H1 (cell line): Measurements from ENCODE around the gene C2CD2L. TPM values are rescaled to one million over a fixed set of nuclear protein-coding genes. Genes with fewer than 3 reads are reported as not detected.

Experiments
- ASH2L ChIP-seq: fragments of 200-600, 300-600 bp; sonication (generic); IDR thresholded peaks from one replicate; pipeline ENCODE4 v1.7.1; 2017; ENCODE audit warnings: low read length
- ATF2 ChIP-seq: IDR thresholded peaks from 2 replicates; pipeline ENCODE4 v1.6.1; 2012; ENCODE audit warnings: low read length, inconsistent platforms
- CHD1 ChIP-seq: IDR thresholded peaks from 2 replicates; pipeline ENCODE4 v1.6.1; 2012; ENCODE audit warnings: low read depth, low read length, improper control_type of control experiment
- CTCF ChIP-seq, 3 experiments: IDR thresholded peaks; 1 replicate in 2 of 3; 2 replicates in 1 of 3; pipeline versions ENCODE4 v1.5.1 to v1.6.1; 2011; ENCODE audit warnings: low read length in 3 of 3, mild to moderate bottlenecking in 3 of 3, inconsistent platforms in 2 of 3, low read depth in 1 of 3, moderate library complexity in 1 of 3; ENCODE audit not compliant: insufficient read depth in 1 of 3; ENCODE audit errors: control extremely low read depth in 1 of 3
- E2F6 ChIP-seq: IDR thresholded peaks from 2 replicates; pipeline ENCODE4 v1.6.1; 2012; ENCODE audit warnings: inconsistent platforms
- EGR1 ChIP-seq: IDR thresholded peaks from 2 replicates; pipeline ENCODE4 v1.6.1; 2011; ENCODE audit warnings: low read depth, low read length, borderline replicate concordance
- GABPA ChIP-seq: IDR thresholded peaks from 2 replicates; pipeline ENCODE4 v1.6.1; 2011; ENCODE audit warnings: mild to moderate bottlenecking, low read length, moderate library complexity, borderline replicate concordance; ENCODE audit not compliant: insufficient read depth
- GTF2F1 ChIP-seq: IDR thresholded peaks from 2 replicates; pipeline ENCODE4 v1.6.1; 2012; ENCODE audit warnings: low read depth, low read length, improper control_type of control experiment, borderline replicate concordance
- MAFK ChIP-seq: IDR thresholded peaks from 2 replicates; pipeline ENCODE4 v1.6.1; 2012; ENCODE audit warnings: low read depth, mild to moderate bottlenecking, improper control_type of control experiment, low read length
- PHF8 ChIP-seq: fragments of 200-600 bp; sonication (generic); conservative IDR thresholded peaks from 2 replicates; pipeline ENCODE4 v1.7.1; 2012; ENCODE audit warnings: low read depth, mild to moderate bottlenecking, inconsistent platforms, low read length, moderate library complexity
- POLR2A ChIP-seq, 2 experiments: IDR thresholded peaks; 1 replicate in 1 of 2; 2 replicates in 1 of 2; pipeline ENCODE4 v1.6.1; 2011; ENCODE audit warnings: low read depth in 2 of 2, low read length in 2 of 2, mild to moderate bottlenecking in 2 of 2; ENCODE audit errors: control extremely low read depth in 1 of 2
- POLR2AphosphoS5 ChIP-seq: IDR thresholded peaks from 2 replicates; pipeline ENCODE4 v1.6.1; 2011; ENCODE audit warnings: low read depth, low read length
- RBBP5 ChIP-seq: IDR thresholded peaks from 2 replicates; pipeline ENCODE4 v1.7.1; 2012; ENCODE audit warnings: low read depth, mild to moderate bottlenecking, inconsistent platforms, low read length, moderate library complexity, borderline replicate concordance
- SAP30 ChIP-seq: fragments of 300-600 bp; sonication (generic); IDR thresholded peaks from 2 replicates; pipeline ENCODE4 v1.7.1; 2012; ENCODE audit warnings: low read length, moderate library complexity, mild to moderate bottlenecking, inconsistent platforms; ENCODE audit not compliant: insufficient read depth, insufficient replicate concordance
- SIN3A ChIP-seq, 2 experiments: IDR thresholded peaks in 1 of 2; conservative IDR thresholded peaks in 1 of 2; 2 replicates each; pipeline ENCODE4 v1.6.1; 2011 to 2012; ENCODE audit warnings: low read length in 2 of 2, improper control_type of control experiment in 1 of 2, low read depth in 1 of 2, mild to moderate bottlenecking in 1 of 2
- USF2 ChIP-seq: IDR thresholded peaks from 2 replicates; pipeline ENCODE4 v1.6.1; 2011; ENCODE audit warnings: low read length, improper control_type of control experiment
- ZNF274 ChIP-seq: IDR thresholded peaks from 2 replicates; pipeline ENCODE4 v1.7.0; 2012; ENCODE audit warnings: low read length, borderline replicate concordance; ENCODE audit errors: extremely low read depth
- polyA plus RNA-seq, 7 experiments: library from polyadenylated mRNA; depleted of rRNA in 3 of 7; stranded (reverse) in 5 of 7; unstranded in 2 of 7; fragments of >200 nt in 5 of 7; fragments of 200-250 nt in 2 of 7; gene quantifications; 1 replicate in 5 of 7; 2 replicates in 1 of 7; 4 replicates in 1 of 7; pipeline versions ENCODE4 v1.2.1 to v1.2.3, GENCODE V29; 2011 to 2013; ENCODE audit warnings: missing spikeins in 2 of 7, mixed read lengths in 2 of 7
- total RNA-seq: library from RNA; stranded (reverse); fragmentation: NEBNext Ultra II Directional; extraction: Animal tissue kit (Norgen Biotek cat#: 25700); gene quantifications from 2 replicates; pipeline ENCODE4 v1.2.1, GENCODE V29; 2021

The C2CD2L gene
- total and polyA plus RNA-seq, 2 of the 8 experiments (the other 6 are each of a cell fraction or from before 2014, with no cell fraction given), result 2.5 to 4.0 TPM

- TF ChIP-seq POLR2AphosphoS5 (peak; percentile 73), ATF2 (no peak), USF2 (peak; percentile 99), CHD1 (no peak), SAP30 (peak; percentile 97), PHF8 (peak; percentile 78), SIN3A (conservative IDR thresholded peaks at IDR 0.05 in 1 of 2, IDR thresholded peaks at IDR 0.05 in 1 of 2; ENCODE audit: low read depth in 1 of 2, low read length in 2 of 2) (peak; percentile 96 to 99; a peak in 3 of 4 replicates), GABPA (peak; percentile 72; the same call in 1 of the 2 replicates), ZNF274 (no peak), EGR1 (no peak), E2F6 (peak; percentile 45), MAFK (no peak), GTF2F1 (0 out of 2 replicates have a peak, but pooled peaks have one; percentile 45), CTCF (IDR thresholded peaks at IDR 0.05; ENCODE audit: control extremely low read depth in 1 of 3, insufficient read depth in 1 of 3, low read depth in 1 of 3, low read length in 3 of 3) (no peak), POLR2A (IDR thresholded peaks at IDR 0.05; ENCODE audit: control extremely low read depth in 1 of 2, low read depth in 2 of 2, low read length in 2 of 2) (peak; percentile 43 to 91), RBBP5 (no peak), ASH2L (peak; percentile 32)
Measured at GRCh38 chr11:119067371-119068222, 39.5 kb upstream of the C2CD2L start, which contains the start of gene VPS11 (continued).
